SK-N-SH treated with all-trans-retinoic acid at 6 μM for 48 hours (cell line): ENCODE data around the gene RABGAP1L.

Source experiments
- ARNTL ChIP-seq: fragments of 450-650 bp; formaldehyde crosslinking; IDR thresholded peaks from 2 replicates; pipeline ENCODE4 v1.5.0; 2020; ENCODE audit warnings: low read depth, mild to moderate bottlenecking, moderate library complexity, borderline replicate concordance
- CSDC2 ChIP-seq: fragments of 250-450 bp; sonication (Bioruptor Pico); IDR thresholded peaks from 2 replicates; pipeline ENCODE4 v1.5.0; 2020; ENCODE audit warnings: mild to moderate bottlenecking, moderate library complexity
- ESRRG ChIP-seq: fragments of 250-450 bp; sonication (Bioruptor Pico); IDR thresholded peaks from 2 replicates; pipeline ENCODE4 v1.6.1; 2021; ENCODE audit warnings: mild to moderate bottlenecking
- ISL1 ChIP-seq: fragments of 250-450 bp; sonication (Bioruptor Pico); IDR thresholded peaks from 2 replicates; pipeline ENCODE4 v2.1.2; 2022; ENCODE audit warnings: mild to moderate bottlenecking, moderate library complexity
- PATZ1 ChIP-seq: fragments of 250-450 bp; sonication (Bioruptor Pico); IDR thresholded peaks from 2 replicates; pipeline ENCODE4 v1.8.0; 2020; ENCODE audit warnings: mild to moderate bottlenecking, moderate library complexity, borderline replicate concordance
- PPARA ChIP-seq: fragments of 250-450 bp; sonication (Bioruptor Pico); IDR thresholded peaks from 2 replicates; pipeline ENCODE4 v1.5.0; 2020; ENCODE audit warnings: mild to moderate bottlenecking, borderline replicate concordance
- RARB ChIP-seq: fragments of 250-450 bp; sonication (Bioruptor Pico); IDR thresholded peaks from 2 replicates; pipeline ENCODE4 v1.8.0; 2021; ENCODE audit warnings: mild to moderate bottlenecking, moderate library complexity
- SNAI2 ChIP-seq: fragments of 250-450 bp; sonication (Bioruptor Pico); IDR thresholded peaks from 2 replicates; pipeline ENCODE4 v1.5.0; 2020; ENCODE audit warnings: mild to moderate bottlenecking, moderate library complexity
- ZFP30 ChIP-seq: fragments of 450-650 bp; formaldehyde crosslinking; IDR thresholded peaks from 2 replicates; pipeline ENCODE4 v1.5.0; 2022; ENCODE audit warnings: mild to moderate bottlenecking, moderate library complexity
- ZNF565 ChIP-seq: fragments of 450-650 bp; formaldehyde crosslinking; conservative IDR thresholded peaks from 2 replicates; pipeline ENCODE4 v1.5.0; 2020; ENCODE audit warnings: low read depth, mild to moderate bottlenecking, moderate library complexity
- ZNF70 ChIP-seq: fragments of 450-650 bp; formaldehyde crosslinking; IDR thresholded peaks from 2 replicates; pipeline ENCODE4 v1.5.0; 2020; ENCODE audit warnings: mild to moderate bottlenecking, moderate library complexity
- ZNF8 ChIP-seq: fragments of 450-650 bp; formaldehyde crosslinking; IDR thresholded peaks from 2 replicates; pipeline ENCODE4 v1.5.0; 2020; ENCODE audit warnings: mild to moderate bottlenecking, moderate library complexity
- TF ChIP-seq, protein P1 (sequence below): fragments of 250-450 bp; sonication (Bioruptor Pico); IDR thresholded peaks from 2 replicates; pipeline ENCODE4 v1.5.1; 2020; ENCODE audit warnings: low read depth, mild to moderate bottlenecking, moderate library complexity
- TF ChIP-seq, protein P2 (sequence below): fragments of 250-450 bp; sonication (Bioruptor Pico); IDR thresholded peaks from 2 replicates; pipeline ENCODE4 v1.8.0; 2021; ENCODE audit warnings: low read depth, mild to moderate bottlenecking, moderate library complexity, borderline replicate concordance

GRCh38 chr1:174788981-174789380, 629.7 kb downstream of the RABGAP1L start:
- TF ChIP-seq RARB (no peak), ARNTL (CRISPR knock-in tag) (no peak), ESRRG (CRISPR knock-in tag) (no peak), PATZ1 (CRISPR knock-in tag) (no peak), ZFP30 (CRISPR knock-in tag) (no peak), CSDC2 (no peak), PPARA (CRISPR knock-in tag) (no peak), ISL1 (CRISPR knock-in tag) (no peak), ZNF565 (CRISPR knock-in tag) (no peak), ZNF70 (CRISPR knock-in tag) (no peak), SNAI2 (CRISPR knock-in tag) (no peak), ZNF8 (CRISPR knock-in tag) (no peak)
- TF ChIP-seq, protein P1, sequence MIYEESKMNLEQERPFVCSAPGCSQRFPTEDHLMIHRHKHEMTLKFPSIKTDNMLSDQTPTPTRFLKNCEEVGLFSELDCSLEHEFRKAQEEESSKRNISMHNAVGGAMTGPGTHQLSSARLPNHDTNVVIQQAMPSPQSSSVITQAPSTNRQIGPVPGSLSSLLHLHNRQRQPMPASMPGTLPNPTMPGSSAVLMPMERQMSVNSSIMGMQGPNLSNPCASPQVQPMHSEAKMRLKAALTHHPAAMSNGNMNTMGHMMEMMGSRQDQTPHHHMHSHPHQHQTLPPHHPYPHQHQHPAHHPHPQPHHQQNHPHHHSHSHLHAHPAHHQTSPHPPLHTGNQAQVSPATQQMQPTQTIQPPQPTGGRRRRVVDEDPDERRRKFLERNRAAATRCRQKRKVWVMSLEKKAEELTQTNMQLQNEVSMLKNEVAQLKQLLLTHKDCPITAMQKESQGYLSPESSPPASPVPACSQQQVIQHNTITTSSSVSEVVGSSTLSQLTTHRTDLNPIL, result no peak
- TF ChIP-seq, protein P2, sequence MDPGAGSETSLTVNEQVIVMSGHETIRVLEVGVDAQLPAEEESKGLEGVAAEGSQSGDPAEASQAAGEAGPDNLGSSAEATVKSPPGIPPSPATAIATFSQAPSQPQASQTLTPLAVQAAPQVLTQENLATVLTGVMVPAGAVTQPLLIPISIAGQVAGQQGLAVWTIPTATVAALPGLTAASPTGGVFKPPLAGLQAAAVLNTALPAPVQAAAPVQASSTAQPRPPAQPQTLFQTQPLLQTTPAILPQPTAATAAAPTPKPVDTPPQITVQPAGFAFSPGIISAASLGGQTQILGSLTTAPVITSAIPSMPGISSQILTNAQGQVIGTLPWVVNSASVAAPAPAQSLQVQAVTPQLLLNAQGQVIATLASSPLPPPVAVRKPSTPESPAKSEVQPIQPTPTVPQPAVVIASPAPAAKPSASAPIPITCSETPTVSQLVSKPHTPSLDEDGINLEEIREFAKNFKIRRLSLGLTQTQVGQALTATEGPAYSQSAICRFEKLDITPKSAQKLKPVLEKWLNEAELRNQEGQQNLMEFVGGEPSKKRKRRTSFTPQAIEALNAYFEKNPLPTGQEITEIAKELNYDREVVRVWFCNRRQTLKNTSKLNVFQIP, result no peak
